Activated naive CD8-positive, alpha-beta T cell treated with anti-CD3 and anti-CD28 coated beads, Interleukin-2, amount 50 U/mL, for 16 hours (primary cell): ENCODE data around the gene GAK.

Experiments used
- DNase-seq: peaks from one replicate; pipeline ENCODE4 v3.0.0-alpha.2; 2020; ENCODE audit warnings: low read depth, low spot score

Gene GAK

GRCh38 chr4:830601-831482 lies 101.3 kb downstream of the GAK start:
- no peak for DNase-seq

GRCh38 chr4:829761-830600 lies 102.1 kb downstream of the GAK start:
- no peak for DNase-seq

- DNase-seq, result no peak
Observed at GRCh38 chr4:829291-829690, 102.8 kb downstream of the GAK start.

- DNase-seq, result no peak
Observed at GRCh38 chr4:828641-829271, 103.4 kb downstream of the GAK start.

- DNase-seq, result no peak
Observed at GRCh38 chr4:827209-828081, 104.7 kb downstream of the GAK start.

- no peak for DNase-seq
Observed at GRCh38 chr4:826508-827208, 105.5 kb downstream of the GAK start.

- DNase-seq, result no peak
Observed at GRCh38 chr4:825971-826330, 106.2 kb downstream of the GAK start, which contains the start of gene CPLX1. CPLX1 (minus strand) TSS chr4:826129; CDS start chr4:824522, 1,607 bp downstream.

- no peak for DNase-seq
Observed at GRCh38 chr4:825063-825970, 106.8 kb downstream of the GAK start.

GRCh38 chr4:824461-825062 lies 107.6 kb downstream of the GAK start:
- no peak for DNase-seq

- DNase-seq, result no peak
Observed at GRCh38 chr4:823761-824460, 108.2 kb downstream of the GAK start.

- no peak for DNase-seq
Observed at GRCh38 chr4:823176-823760, 108.8 kb downstream of the GAK start.

- DNase-seq, result no peak
Observed at GRCh38 chr4:822361-823175, 109.5 kb downstream of the GAK start.

- no peak for DNase-seq
Observed at GRCh38 chr4:821631-822030, 110.5 kb downstream of the GAK start.

- no peak for DNase-seq
Observed at GRCh38 chr4:821181-821591, 110.9 kb downstream of the GAK start.

GRCh38 chr4:820230-821172 lies 111.6 kb downstream of the GAK start:
- DNase-seq, result no peak
